GM03348 (cell line): ENCODE measurements around the gene ATP6V0D1.
"Not testable (repeated sequence)": the region's sequence is repeated elsewhere in the genome, so short reads cannot be mapped to it uniquely, and the experiment has no call there.

Experiments used
- DNase-seq: peaks from one replicate; pipeline ENCODE4 v3.0.0; 2012; ENCODE audit warnings: low spot score

The ATP6V0D1 gene

DNA sequence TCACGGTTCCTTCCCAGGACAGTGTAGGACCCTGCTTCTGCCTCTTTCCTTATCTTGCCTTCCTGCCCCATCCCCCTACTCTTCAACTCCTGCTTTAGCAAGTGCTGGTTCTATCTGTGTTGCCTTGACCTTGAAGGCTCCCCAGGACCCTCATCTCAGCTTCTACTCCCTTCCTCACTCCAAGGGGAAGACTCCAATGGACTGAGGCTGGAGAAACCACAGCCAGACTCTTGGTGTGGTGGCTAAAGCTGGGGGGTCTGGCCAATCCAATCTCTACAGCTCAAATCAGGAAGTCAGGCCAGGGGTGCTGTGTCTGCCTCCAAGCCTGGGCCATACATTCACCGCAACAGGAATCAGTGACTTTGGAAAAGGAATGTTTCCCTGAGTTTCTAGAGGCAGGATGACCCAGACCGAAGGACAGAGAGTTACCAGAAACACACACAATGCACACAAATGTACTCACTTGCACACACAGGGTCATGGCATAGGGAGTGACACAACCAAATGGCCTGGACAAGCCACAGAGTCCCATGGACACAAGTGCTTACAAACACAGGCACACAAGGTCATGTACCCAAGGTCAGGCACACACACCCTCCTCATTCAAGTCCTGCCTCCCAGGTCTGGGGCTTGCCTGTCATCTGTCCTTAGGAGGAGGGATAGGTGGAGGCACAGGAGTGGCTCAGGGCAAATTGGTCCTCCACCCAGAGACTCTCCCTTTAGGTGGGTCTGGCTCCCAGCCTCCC is 51.7 kb downstream of the ATP6V0D1 start:
- no peak for DNase-seq

DNA sequence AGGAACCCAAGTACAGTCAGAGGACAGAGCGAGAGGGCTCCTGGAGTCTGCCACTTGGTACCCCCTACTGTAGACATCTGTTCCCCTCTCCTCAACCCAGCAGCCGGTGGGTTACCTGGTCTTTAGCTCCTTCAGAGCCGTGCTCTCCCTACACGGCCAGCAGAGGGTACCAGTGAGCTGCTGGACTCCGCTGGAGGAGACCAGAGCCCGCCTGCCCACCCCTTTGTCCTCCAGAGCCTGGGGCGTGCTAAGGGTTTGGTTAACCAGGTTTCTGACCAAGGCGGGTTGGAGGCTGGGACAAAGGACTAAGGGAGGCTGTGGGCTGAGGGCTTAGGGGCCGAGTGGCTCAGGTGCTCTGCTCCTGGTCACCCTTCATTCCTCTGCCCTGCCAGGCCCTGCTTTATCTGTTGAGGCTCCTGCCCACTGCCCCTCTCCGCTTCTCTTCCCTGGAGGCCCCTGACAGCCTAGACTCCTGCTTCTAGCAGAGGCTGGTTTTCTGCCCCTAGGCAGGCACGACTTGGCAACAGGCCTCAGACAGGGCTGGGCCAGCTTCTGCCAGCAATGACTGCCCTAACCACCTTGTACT is 52.7 kb downstream of the ATP6V0D1 start:
- DNase-seq: peak; percentile 82

DNA sequence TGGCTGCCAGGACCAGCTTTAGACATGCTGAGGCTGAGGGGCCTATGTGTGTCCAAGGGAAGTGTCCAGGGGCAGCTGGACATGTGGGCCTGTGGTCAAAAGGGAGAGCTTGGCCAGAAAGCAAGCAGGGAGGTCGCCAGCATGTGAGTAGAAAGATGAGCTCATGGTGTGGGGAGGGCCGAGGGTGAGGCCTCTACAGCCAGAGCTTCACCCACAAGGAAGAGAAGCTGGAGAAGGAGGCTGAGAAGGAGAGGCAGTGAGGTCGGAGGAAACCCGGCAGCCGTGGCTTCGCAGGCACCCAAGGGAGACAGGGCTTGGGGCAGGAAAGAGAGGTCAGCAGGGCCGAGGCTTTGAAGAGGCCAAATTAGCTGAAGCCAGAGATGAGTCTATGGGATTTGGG is 54.0 kb downstream of the ATP6V0D1 start:
- no peak for DNase-seq

DNA sequence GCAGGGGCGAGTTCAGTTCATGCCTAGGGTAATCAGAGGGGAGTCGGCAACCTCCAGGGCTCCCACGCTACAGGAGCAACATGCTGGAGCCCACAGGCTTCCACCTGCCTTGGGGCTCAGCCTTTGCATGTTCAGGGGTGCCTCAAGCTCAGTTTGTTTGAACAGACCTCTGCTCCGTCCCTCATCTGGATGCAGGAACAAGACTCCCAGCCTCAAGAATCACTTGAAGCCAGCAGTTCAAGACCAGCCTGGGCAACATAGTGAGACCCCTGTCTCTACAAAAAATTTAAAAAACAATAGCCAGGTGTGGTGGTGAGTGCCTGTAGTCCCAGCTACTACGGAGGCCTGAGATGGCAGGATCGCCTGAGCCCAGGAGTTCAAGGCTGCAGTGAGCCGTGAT is 54.9 kb downstream of the ATP6V0D1 start:
- no peak for DNase-seq

DNA sequence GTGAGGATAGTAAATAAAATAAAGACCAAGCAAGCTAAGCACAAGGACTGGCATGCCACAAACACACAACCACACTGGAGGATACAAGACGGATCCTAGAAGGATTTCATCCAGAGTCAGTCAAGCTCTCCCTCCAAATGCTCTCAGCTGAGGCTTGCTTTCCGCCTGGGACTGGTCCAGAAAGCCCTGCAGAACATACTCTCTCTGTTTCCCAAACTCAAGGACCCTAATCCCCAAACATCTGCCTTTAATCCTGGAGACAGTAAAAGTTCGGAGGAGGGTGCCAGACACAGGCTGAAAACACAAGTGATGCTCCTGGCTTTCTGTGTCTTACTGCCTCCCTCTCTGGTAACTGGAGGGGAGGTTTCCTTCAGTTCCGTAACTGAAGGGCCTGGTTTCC is 55.4 kb downstream of the ATP6V0D1 start:
- DNase-seq: no peak

DNA sequence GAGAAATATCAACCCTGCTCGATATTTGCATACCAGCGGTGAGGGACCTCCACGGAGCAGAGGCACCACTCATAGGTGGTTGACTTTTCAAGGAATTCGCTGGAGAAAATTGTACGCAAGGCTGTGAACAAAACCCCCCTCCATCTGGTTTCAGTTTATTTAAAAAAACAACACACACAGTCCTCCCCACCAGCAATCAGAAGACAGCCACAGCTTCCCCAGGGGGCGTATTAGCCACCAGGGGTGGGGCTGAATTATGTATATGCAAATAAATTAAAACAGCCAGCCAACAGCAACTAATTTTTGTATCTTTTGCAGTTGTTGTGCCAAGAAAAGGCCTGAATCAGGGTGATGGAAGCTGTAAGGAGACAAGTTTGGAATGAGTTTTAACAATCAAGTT is 55.9 kb downstream of the ATP6V0D1 start:
- no peak for DNase-seq

DNA sequence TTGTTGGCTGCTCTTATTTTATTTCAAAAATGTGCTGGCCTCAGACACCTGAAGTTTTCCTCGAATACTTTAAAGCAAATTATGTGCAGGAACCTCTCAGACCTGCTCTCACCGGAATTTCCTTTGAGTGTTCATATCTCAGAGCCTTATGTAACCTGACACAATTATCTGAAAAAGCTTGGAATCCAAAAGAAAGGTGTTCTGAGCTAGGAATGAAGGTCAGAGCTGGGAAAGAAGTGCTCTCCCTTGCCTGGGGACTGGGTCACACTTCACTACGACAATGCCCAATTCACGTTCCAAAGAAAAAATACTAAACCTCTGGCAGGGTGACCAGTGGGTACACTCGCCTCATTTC is 56.7 kb downstream of the ATP6V0D1 start:
- DNase-seq: no peak

DNA sequence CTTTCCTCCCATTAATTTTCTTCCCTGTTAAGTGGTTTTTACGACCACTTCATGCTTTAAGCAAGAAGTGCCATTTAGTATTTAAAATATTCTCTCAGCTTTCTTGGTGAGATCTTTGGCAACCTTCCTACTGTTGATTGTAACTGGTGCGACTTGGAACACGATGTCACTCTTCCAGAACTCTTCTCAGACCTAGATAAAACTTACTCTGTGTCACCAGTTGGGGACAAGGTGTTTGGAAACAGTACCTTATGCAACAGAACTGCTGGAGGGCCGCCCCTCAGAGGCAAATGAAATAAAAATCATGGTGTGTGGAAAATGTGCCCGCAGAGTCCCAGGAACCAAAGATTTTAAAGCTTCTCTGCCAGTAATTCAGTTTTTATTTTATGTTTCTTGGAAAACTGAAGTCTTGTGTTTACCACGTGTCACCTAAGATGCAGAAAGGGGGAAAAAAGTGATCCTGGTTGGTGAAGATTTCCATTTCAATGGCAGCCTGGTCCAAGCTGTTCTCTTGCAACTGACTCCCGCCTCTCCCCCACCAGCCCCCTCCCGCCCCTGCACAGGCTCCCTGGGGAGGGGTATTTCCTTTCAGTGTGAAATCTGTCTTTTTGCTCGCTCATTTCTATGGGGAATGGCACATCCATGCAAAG is 57.2 kb downstream of the ATP6V0D1 start:
- DNase-seq: no peak

DNA sequence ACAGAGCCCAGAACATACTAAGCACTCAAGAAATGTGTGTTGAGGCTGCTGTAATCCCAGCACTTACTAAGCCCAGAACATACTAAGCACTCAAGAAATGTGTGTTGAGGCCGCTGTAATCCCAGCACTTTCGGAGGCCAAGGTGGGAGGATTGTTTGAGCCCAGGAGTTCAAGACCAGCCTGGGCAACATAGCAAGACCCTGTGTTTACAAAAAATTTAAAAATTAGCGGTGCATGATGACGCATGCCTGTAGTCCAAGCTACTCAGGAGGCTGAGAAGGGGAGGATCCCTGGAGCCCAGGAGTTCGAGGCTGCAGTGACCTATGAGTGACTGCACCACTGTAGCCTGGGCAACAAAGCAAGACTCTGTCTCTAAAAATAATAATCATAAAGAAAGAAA is 57.9 kb downstream of the ATP6V0D1 start:
- DNase-seq: no peak

DNA sequence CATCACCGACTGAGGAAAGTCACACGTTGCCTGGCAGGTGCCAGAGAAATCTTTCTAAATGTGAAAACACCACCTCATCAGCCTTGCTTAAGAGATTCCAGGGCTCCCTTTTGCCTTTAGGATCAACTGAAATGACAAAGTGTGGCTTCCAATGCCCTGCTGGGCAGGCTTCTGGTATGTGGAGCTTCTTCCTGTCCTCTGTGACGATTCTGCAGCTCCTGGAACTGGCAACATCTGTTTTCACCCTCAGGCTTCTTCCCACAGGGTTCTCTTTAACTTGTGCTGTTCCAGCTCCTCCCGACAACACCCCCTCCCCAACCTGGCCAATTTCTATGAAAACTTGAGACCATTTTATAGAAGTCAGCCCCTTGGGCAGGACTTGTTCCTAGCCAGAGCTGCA is 59.9 kb downstream of the ATP6V0D1 start:
- DNase-seq: no peak

DNA sequence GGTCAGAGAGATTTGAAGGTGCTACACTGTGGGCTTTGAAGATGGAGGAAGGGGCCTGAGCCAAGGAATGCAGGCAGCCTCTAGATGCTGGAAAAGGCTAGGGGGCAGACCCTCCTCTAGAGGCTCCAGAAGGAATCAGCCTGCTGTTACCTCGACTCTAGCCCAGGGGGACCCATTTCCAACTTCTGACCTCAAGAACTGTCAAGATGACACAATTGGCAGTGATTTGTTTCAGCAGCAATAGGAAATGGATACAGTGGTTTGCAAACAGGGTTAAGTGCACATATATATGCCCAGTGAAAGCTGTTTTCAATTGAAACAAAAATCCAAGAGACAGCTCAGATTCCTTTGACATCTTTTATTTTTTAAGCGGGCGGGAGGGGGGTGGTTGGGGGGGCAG is 61.0 kb downstream of the ATP6V0D1 start:
- no peak for DNase-seq

DNA sequence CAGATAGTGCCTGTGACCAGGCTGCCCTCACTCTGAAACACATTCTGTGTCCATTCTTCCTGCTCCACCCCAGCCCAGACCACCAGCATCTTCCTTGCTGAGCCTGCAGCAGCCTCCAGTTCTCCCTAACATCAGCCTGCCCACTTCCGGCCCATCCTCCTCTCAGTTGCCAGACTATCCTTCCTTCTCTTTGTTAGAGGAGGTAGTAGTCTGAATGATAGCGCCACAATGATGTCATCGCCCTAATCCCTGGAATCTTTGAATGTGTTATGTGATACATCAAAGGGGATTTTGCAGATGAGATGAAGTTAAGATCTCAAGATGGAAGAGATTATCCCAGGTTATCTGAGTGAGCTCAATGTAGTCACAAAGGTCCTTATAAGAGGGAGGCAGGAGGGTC is 61.5 kb downstream of the ATP6V0D1 start:
- no peak for DNase-seq

DNA sequence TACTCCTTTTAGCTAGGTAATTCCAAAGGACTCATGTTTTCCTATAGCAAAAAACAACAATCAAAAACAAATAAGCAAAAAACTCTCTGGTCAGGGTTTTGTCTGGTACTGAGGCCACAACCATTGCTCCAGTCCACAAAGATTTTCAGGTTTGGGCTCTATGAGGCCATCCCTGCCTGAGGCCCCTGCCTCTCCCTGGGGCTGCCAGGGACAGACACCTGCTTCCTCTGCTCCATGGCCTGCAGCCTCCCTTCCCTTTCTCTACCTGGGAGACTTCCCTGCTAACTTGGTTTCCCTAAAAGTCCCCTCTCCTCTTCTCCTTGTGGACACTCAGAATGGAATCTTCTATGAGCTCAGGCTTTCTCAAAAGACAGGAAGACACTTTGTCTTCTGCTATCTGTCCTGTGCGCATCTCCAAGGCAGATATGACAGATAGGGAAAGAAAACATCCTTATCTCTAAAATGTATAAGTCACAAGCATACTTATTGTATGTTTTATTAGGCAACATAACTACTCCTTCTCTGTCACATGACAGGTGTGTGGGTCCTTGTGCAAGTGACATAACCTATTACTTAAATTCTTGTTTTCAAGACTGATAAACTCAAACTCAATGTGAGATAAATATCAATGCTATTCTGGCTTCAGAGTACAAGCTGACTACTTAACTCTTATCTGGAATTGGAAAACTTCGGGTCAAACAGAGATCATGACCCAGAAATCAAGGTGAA is 63.5 kb downstream of the ATP6V0D1 start:
- DNase-seq: no peak

DNA sequence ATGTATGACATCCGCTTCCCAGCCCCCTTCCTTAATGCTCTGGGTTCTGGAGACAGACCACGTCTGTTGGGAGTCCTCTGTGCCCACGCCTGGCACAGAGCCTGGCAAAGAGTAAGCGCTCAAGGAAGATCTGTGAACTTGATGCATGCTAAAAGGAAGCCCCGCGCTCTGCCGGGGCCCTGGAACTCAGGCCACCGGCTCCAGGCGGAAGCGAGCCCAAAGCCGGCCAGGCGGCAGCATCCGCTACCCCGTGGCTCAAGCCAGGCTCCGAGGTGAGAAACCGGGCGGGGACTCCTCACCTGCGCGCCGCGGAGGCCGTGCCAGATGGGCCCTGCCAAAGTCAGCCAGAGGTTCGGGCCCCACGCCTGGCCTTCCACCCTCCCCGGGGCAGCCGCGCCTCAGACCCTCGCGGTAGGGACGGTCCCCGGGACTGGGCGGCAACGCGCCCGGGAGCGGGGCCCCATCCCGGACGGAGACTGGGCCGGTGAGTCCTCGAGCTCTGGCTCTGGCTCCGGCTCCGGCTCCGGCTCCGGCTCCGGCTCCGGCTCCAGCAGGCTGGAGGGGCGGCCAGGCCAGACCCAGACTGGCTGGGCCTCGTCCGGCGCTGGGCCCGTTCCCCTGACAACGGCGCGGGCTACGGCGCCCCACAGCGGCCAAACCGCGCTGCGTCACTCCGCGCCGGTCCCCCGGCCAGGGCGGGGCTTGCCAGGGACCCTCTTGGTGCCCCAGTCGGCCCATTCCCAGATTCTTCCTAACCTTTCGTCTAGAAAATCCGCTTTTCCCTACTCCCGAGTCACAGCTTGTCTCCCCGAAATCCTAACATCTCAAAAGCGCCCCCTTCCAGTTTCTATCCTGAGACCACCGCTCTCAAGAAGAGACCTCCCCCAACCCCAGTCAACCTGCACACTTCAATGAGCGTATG is 64.8 kb downstream of the ATP6V0D1 start, which contains the start of gene ZDHHC1:
Gene ZDHHC1 (minus strand): TSS at position 606 of the 922 bp plus-strand sequence. CDS start 8,702 bp downstream, outside the sequence.
- peak; percentile 96 for DNase-seq

DNA sequence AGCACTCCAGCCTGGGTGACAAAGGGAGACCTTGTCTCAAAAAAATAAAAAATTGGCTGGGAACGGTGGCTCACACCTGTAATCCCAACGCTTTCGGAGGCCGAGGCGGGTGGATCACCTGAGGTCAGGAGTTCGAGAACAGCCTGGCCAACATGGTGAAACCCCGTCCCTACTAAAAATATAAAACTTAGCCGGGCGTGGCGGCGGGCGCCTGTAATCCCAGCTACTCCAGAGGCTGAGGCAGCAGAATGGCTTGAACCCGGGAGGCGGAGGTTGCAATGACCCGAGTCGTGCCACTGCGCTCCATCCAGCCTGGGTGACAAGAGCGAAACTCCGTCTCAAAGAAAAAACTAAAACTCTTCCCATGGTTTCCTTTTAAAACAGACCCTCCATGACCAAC is 65.5 kb downstream of the ATP6V0D1 start:
- not testable (repeated sequence) for DNase-seq

DNA sequence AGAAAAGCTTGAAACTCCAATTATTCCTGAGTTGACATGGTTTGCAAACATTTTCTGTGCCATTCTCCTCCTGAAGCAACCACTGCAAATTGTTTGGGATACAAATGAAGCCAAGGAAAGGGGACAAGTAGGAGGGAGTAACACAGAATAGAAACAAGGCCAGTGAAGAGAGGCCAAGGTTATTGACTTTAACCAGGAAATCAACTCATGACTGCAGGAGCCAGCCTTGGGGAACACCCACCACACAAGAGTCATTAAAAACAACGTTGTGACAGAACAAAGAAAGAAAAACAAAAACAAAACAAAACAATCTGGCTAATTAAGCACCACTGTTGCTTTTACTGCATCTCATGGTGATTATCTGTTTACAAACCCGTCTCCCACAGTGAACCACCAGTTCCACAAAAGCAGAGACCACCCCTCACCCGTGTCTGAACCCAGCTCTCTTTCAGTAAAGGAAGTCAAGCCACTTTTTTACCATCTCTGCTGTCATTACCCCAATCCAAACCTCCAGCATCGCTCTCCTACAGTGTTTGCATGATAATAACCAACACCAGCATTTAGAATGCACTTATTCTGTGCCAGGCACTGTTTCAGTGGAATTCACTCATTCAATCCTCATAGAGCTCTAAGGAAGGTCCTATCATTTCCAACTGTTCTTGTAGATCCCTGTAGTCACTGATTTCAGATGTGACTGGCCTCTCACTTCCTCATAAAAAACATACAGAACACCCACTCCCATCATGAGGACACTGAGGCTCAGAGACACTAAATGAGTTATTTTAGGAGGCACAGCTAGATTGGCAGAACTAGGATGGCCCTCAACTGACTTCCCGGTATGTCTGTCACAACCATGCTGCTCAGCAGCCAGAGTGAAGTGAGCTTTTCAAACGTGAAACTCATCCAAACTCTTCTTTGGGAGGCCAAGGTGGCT is 66.7 kb downstream of the ATP6V0D1 start:
- no peak for DNase-seq

DNA sequence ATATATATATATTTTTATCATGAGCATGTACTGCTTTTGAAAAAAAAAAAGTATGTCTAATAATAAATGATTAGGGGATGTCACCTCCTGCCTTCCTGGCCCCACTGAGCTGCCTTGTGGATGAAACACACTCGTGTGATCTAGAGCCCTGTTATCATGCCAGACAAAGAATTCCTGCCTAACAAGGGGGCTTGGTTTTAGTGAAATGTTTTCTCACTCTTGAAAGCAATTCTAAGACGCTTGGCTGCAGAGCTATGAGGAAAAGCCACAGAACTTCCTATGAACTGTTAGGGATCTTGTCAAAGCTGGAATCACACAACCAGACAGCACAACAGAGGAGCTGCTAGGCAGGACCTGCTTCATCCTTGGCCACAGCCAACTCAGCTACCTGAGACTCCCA is 68.7 kb downstream of the ATP6V0D1 start:
- no peak for DNase-seq

DNA sequence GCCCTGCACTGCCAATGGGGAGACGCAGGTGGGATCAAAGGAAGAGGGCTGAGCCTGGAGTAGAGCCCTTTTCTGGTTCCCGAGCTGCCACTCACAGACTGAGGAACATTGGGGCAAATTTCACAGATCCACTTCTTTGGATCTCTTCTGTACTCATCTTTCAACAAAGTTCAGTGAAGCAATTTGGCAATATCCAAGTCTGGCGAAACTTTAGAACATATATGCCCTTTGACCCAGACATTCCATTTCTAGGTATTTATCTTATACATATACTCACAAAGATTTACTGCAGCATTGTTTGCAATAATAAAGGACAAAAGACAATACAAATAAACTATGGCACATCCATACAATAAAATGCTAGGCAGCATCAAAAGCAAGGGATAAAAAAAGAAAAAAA is 69.6 kb downstream of the ATP6V0D1 start:
- no peak for DNase-seq

DNA sequence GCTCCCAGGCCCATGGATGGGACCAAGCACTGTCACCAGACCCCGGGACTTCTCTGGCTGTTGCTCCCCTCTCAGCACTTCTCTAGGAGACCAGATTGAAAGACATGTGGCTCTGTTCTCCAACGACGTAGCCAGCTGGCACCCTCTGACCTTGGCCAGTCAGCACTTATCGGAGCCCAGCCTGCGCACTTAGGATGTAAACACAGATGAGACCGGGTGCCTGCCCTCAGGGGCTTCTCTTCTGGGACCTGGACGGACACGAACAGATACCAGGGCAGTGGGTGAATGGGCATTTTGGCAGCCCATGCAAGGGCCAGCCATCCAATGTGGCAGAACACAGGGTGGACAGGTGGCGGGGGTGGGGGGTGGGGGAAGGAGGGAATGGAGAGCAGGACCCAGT is 71.3 kb downstream of the ATP6V0D1 start:
- DNase-seq: no peak

DNA sequence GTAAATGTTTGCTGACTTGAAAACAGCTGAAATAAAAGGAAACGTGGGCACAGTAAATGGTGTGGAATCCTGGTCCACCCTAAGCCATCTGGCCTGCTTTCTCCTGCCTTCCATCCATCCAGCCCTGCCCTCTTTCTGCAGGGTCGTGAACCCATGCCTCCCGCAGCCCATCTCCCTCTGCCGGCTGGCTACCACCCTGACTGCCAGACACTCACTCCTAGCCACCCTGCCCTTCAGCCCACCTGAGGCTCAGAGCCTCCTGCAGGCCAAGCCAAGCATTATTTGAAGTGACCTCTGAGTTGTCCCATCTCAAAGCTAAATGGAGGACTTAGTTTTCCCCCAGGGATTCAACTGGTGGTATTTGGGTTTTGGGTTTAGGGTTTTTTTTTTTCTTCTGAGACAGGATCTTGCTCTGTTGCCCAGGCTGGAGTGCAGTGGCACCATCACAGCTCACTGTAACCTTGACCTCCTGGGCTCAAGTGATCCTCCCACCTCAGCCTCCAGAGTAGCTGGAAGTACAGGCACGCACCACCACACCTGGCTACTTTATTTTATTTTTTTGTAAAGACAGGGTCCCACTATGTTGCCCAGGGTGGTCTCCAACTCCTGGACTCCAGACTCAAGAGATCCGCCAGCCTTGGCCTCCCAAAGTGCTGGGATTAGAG is 73.0 kb downstream of the ATP6V0D1 start:
- DNase-seq: no peak
